H1 (cell line): ENCODE measurements around the gene AGFG1. TPM values are rescaled to one million over a fixed set of nuclear protein-coding genes. Genes with fewer than 3 reads are reported as not detected.

Source experiments
- FOSL1 ChIP-seq: IDR thresholded peaks from 2 replicates; pipeline ENCODE4 v1.6.1; 2011; ENCODE audit warnings: mild to moderate bottlenecking, low read depth, low read length, moderate library complexity; ENCODE audit not compliant: insufficient read depth
- TCF12 ChIP-seq: IDR thresholded peaks from 2 replicates; pipeline ENCODE4 v1.6.1; 2011; ENCODE audit warnings: low read depth, mild to moderate bottlenecking, low read length
- polyA plus RNA-seq, 7 experiments: library from polyadenylated mRNA; depleted of rRNA in 3 of 7; stranded (reverse) in 5 of 7; unstranded in 2 of 7; fragments of >200 nt in 5 of 7; fragments of 200-250 nt in 2 of 7; gene quantifications; 1 replicate in 5 of 7; 2 replicates in 1 of 7; 4 replicates in 1 of 7; pipeline versions ENCODE4 v1.2.1 to v1.2.3, GENCODE V29; 2011 to 2013; ENCODE audit warnings: missing spikeins in 2 of 7, mixed read lengths in 2 of 7
- total RNA-seq: library from RNA; stranded (reverse); fragmentation: NEBNext Ultra II Directional; extraction: Animal tissue kit (Norgen Biotek cat#: 25700); gene quantifications from 2 replicates; pipeline ENCODE4 v1.2.1, GENCODE V29; 2021

The AGFG1 gene
- total and polyA plus RNA-seq, 2 of the 8 experiments (the other 6 are each of a cell fraction or from before 2014, with no cell fraction given): 102 to 147 TPM

GRCh38 chr2:227472265-227473121 lies 537 bp downstream of the AGFG1 start (continued):
- TF ChIP-seq TCF12: no peak
- no peak for TF ChIP-seq FOSL1
